ENCODE data around the gene MAP2K7.

GRCh38 chr19:7924241-7924640 is 20.6 kb downstream of the MAP2K7 start:
- TF ChIP-seq EZH2phosphoT487 (IDR thresholded peaks at IDR 0.05; ENCODE audit: borderline replicate concordance) (no peak), CTCF (conservative IDR thresholded peaks at IDR 0.05; ENCODE audit: low read length) (no peak)

Data from Loucy (cell line).